HG02973 (cell line): ENCODE measurements around the gene SUSD1.
"Not testable (repeated sequence)": the region's sequence is repeated elsewhere in the genome, so short reads cannot be mapped to it uniquely, and the experiment has no call there.

Source experiments
- ATAC-seq: cut with Tn5 transposase; IDR thresholded peaks from one replicate; pipeline ENCODE4 v1.9.1; 2021; ENCODE audit warnings: moderate library complexity; ENCODE audit not compliant: unreplicated experiment

Gene SUSD1

DNA sequence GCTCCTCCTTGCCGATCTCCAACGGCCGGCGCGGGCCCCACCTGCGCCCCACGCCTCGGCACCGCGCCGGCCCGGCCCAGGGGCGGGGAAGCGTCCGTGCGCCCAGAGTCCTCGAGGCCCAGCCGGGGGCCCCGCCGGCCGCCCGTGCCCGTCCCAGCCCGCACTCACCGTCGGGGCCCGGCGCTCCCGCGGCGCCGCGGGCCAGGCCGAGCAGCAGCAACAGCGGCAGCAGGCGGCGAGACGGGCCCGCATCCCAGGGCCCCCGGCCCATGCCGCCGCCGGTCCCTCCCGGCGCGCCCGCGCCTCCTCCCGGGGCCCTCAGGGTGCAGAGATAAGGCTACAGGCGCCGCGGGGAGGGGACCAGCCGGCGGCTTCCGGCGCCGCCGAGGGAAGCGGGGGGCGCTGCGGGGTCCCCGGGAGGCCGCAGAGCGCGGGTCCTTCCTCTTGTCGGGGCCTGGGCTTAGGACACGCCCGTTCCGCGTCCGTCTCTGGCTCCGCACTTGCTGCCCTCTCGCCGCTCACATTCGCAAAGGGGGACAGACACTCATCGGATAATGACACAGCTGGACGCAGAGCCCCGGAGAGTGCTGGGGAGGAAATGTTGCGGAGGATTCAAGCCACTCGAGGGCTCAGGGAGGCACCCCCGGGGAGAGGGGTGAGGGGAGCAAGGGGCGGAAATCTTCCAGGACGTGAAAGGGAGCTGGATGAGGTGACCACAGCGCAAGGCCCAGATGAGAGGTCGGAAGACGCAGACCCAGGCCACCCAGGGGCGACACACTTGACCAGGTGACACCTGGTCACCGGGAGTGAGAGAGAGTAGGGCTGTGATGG is at the start of gene SUSD1:
TSS of gene SUSD1 (minus strand) at position 333 of the 831 bp plus-strand sequence. CDS start at position 271, 62 bp downstream.
- peak; percentile 40 for ATAC-seq

DNA sequence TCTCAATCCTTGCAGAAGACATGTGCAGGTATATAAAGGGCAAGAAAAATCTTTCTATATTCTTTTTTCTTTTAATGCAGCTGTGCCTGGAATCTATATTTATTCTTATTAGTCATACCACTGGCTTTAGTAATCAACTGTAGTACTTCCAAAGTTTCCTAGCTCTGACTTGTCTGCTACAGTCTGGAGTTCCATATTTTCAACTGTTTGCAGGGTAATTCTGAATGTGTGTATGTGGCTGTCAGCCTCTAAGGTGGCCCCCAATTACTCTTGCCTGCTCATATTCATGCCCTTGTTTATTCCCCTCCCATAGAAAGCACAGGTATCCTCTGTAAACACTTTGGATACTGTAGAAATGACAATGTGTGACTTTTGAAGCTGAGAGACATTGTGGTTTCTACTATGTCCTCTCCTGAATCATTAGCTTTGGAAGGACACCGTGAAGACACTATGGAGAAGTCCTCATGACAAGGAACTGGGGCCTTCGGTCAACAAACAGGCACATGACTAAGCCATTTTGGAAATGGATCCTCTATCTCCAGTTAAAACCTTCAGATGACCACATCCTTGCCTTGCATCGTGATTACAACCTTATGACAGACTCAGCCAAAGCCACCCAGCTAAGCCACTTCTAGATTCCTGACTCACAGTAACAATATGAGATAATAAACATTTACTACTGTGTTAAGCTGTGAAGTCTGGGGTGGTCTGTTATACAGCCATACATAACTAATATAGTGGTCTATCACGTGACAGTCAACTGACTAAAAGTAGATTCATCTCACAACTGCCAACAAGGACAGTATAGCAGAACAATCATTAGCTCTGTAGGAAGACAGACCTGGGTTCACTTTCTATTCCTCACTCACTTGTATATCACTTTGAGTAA is 49.5 kb upstream of the SUSD1 start:
- ATAC-seq, result peak; percentile 74

GRCh38 chr9:112218908-112219307 is 43.8 kb upstream of the SUSD1 start:
- ATAC-seq, result peak; percentile 93

GRCh38 chr9:112212926-112213325 is 37.8 kb upstream of the SUSD1 start:
- ATAC-seq, result no peak

DNA sequence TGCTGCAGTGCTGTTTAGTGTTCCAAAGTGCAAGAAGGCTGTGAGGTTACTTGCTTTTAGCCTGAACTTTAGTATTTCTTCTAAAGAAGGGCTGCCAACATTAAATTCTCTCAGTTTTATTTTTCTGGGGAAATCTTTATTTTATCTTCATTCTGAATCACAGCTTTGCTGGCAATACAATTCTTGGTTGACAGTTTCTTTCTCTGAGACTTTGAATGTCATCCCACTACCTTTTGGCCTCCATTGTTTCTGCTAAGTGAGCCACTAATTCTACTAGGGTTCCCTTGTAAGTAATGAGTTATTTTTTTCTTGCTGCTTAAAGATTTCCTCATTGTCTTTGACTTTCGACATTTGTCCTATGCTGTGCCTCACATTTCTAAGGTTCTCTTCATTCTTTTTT is 32.4 kb upstream of the SUSD1 start:
- ATAC-seq, result no peak

GRCh38 chr9:112203536-112203935 is 28.4 kb upstream of the SUSD1 start:
- no peak for ATAC-seq

- ATAC-seq, result no peak
Observed at GRCh38 chr9:112200711-112201110, 25.6 kb upstream of the SUSD1 start.

- no peak for ATAC-seq
Observed at GRCh38 chr9:112198646-112199045, 23.5 kb upstream of the SUSD1 start.

DNA sequence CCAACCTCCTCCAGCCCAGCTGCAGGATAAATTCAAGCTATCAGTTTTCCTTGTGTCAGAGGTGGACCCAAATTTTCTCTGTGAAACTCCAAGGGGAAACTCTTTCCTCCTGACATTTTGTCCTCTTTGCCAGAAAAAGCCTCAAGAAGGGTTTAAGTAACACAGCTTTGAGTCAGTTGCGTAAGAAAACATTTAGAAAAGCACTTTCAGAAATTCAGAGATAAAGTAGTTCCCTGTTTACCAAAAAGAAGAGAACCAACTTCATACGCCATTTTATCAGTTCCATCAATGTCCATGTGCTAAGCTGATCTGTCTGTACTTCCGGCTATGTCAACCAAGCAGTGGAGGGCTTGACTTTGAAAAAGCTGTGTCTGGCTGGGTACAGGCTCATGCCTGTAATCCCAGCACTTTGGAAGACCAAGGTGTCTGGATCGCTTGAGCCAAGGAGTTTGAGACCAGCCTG is 19.9 kb upstream of the SUSD1 start:
- no peak for ATAC-seq

GRCh38 chr9:112193572-112194288 is 18.6 kb upstream of the SUSD1 start:
- no peak for ATAC-seq

- not testable (repeated sequence) for ATAC-seq
Observed at GRCh38 chr9:112190320-112190719, 15.2 kb upstream of the SUSD1 start.

DNA sequence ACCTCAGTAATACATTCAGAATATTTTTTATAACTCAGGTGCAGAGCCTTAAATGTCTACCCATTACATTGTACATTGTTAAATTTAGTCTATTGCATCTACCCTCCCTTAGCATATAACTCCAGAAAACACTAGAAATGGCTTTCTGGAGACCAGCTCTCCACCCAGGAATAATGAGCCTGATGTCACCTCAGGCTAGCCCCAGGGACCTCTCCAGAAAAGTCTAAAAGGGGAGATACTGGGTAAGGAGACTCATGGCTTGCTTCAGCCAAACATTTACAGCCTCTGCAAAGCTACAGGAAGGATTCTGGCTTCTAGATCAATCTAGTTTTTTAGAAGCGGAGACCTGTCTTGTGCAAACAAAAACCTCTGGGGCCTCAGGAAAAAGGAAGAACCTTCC is 13.8 kb upstream of the SUSD1 start:
- ATAC-seq, result no peak

DNA sequence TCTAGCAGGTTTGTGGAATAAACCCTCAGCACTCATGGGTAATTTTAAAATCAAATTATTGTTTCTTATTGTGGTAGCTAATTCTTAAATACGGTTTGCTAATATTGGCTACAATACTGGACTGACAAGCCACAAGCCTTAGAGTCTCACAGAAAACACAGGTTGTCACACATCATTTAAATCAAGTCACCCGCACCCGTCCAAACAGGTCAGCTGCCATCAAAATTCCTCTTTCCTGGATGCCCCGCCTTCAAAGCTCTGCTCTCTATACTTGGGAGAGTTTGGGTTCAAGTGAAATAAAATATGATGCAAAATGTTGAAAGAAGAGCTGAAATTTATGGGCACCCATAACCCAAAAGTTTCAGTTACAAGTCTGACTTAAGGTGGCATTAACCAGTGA is 12.3 kb upstream of the SUSD1 start:
- ATAC-seq, result no peak

DNA sequence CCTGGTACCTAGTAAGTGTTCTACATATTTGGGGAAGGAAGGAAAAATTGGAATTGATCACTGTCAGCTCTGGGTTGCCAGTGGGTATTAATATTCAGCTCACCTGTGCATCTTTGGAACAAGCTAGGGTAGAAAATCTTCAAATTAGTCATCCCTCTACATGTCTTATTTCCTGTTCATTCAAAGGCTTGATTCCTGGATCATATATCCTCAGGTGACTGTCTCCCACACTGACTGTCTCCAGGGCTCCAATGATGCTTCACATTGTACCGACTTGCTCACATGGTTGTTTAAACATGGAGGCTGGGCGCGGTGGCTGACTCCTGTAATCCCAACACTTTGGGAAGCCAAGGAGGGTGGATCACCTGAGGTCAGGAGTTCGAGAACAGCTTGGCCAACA is 11.6 kb upstream of the SUSD1 start:
- no peak for ATAC-seq

DNA sequence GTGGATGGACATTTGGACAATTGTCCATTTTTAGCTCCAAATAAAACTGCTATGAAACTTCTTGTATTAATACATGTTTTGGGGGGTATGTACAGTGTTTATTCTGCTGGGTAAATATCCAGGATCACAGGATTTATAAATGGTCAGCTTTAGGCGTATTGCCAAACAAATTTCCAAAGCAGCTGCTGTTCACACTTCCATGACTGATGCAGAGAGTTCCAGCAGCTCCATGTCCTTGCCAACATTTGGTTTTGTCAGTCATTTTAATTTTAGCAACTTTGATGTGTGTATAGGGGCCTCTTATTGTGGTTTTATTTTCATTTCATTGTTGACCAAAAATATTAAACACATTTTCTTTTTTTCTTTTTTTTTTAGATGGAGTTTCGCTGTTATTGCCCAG is 9.8 kb upstream of the SUSD1 start:
- no peak for ATAC-seq

GRCh38 chr9:112184221-112184620 is 9.1 kb upstream of the SUSD1 start:
- ATAC-seq, result no peak

- ATAC-seq, result no peak
Observed at GRCh38 chr9:112180387-112180881, 5.3 kb upstream of the SUSD1 start.

GRCh38 chr9:112179816-112180215 is 4.7 kb upstream of the SUSD1 start:
- no peak for ATAC-seq

DNA sequence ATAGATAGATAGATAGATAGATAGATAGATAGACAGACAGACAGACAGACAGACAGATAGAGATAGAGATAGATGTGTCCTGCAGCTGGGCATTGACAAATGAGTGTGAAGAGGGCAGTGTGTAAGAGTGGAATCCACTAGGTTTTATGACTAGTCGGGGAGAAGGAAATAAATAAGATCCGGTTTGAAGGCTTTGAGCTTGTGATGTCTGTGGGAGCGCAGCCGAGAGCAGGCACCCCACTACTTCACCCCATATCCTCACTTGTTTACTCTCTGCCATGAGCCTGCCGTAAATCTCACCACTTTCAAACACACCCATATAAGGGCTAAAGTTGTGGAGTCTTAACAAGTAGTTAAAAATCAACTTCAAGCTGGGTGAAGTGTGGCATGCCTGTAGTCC is 1.4 kb upstream of the SUSD1 start:
- ATAC-seq, result no peak

DNA sequence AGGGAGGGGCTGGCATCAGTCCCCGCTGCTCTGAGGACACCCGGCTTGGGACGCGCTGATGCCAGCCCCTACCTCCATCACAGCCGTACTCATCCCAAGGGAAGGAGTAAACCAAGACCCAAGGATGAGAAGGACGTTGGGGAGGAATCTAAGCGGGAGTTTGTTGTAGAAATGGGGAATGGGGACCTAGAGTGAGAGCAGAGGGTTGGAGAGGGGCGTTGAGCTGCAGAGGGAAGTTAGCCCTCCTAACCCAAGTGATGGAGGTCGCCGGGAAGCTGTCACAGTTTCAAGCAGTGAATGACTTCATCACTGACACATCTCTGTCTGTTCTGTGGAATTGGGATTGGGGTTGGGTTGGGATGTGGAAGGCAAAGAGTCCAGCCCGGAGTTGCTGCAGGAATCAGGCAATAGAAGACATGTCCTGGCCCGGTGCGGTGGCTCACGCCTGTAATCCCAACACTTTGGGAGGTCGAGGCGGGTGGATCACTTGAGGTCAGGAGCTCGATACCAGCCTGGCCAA is 759 bp upstream of the SUSD1 start:
- no peak for ATAC-seq
